H7 (cell line): ENCODE measurements around the gene OR52B6. TPM values are rescaled to one million over a fixed set of nuclear protein-coding genes. Genes with fewer than 3 reads are reported as not detected.
"Not testable (repeated sequence)": the region's sequence is repeated elsewhere in the genome, so short reads cannot be mapped to it uniquely, and the experiment has no call there.

Experiments
- DNase-seq: peaks from one replicate; pipeline ENCODE4 v3.0.0; 2012
- H3K27me3 ChIP-seq: 2 replicates; pipeline ENCODE4 v1.6.0; 2011; ENCODE audit warnings: mild to moderate bottlenecking, low read length; ENCODE audit not compliant: control insufficient read depth, insufficient read depth
- H3K36me3 ChIP-seq: replicated peaks from 2 replicates; pipeline ENCODE4 v1.5.1; 2011; ENCODE audit warnings: low read length; ENCODE audit not compliant: control insufficient read depth, insufficient read depth
- H3K4me3 ChIP-seq: 2 replicates; pipeline ENCODE4 v1.5.1; 2011; ENCODE audit warnings: low read depth, mild to moderate bottlenecking, control low read depth, low read length, moderate library complexity; ENCODE audit not compliant: insufficient read depth
- total RNA-seq: library from RNA; depleted of rRNA; stranded (reverse); fragments of >200 nt; shearing (Covaris generic); gene quantifications from 2 replicates; pipeline ENCODE4 v1.2.3, GENCODE V29; 2014

Gene OR52B6
- total RNA-seq, 1 experiment from 2014 or later, result not detected

DNA sequence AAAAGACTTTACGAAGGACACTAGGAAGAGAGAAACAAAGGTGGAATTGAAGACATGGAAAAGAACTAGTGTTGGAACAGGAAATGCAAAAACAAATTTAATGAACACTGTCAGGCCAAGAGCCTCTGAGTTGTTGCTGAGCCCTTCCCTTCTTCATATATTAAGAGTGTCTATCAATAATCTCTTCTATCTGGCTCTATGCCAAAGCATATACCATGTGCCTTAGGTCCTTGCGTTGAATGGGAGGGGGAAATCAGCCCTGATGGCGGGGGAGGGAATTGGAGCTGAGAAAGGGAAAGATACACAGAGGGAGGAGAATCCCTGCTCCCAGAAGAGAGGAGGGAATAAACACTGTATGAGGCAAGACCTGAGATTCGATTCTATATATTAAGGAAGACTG lies 5.5 kb upstream of the OR52B6 start:
- Histone ChIP-seq H3K36me3 (no peaks in the 10 kb centered on the region), H3K4me3 (no peak overlapping the region), H3K27me3 (no peaks in the 10 kb centered on the region)
- peak; percentile 25 for DNase-seq

DNA sequence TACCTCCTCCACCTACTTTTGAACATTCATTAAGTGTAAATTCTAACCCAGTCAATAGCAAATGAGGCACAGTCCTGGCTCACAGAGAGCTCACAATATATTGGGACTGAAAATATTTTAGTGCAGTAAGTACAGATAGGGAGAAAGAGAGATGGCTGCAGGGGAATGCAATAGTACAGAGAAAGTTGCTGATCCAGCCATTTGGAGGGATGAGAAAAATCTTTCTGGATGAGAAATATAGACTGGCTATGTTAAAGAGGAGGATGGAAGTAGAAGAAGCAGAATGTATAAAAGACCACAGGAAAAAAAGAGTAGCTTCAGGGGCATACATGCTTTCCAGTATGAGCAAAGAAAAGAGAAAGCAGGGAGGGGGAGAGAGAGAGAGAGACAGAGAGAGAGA lies 3.6 kb upstream of the OR52B6 start:
- Histone ChIP-seq H3K36me3 (no peaks in the 10 kb centered on the region), H3K27me3 (no peaks in the 10 kb centered on the region), H3K4me3 (no peak overlapping the region)
- DNase-seq, result no peak

- Histone ChIP-seq H3K27me3 (no peaks in the 10 kb centered on the region), H3K36me3 (no peaks in the 10 kb centered on the region), H3K4me3 (no peak overlapping the region)
- DNase-seq, result no peak
Observed at GRCh38 chr11:5581014-5581413, 337 bp downstream of the OR52B6 start.

GRCh38 chr11:5584458-5584857 lies 3.8 kb downstream of the OR52B6 start:
- not testable (repeated sequence) for H3K27me3 ChIP-seq, H3K4me3 ChIP-seq, DNase-seq, H3K36me3 ChIP-seq

- not testable (repeated sequence) for H3K36me3 ChIP-seq, DNase-seq, H3K27me3 ChIP-seq, H3K4me3 ChIP-seq
Observed at GRCh38 chr11:5589906-5590305, 9.2 kb downstream of the OR52B6 start.

GRCh38 chr11:5591613-5592012 lies 10.9 kb downstream of the OR52B6 start:
- no peak for DNase-seq
- H3K36me3 ChIP-seq, result no peaks in the 10 kb centered on the region
- H3K4me3 ChIP-seq, result no peak overlapping the region
- H3K27me3 ChIP-seq, result no peaks in the 10 kb centered on the region

- DNase-seq, result no peak
- H3K27me3 ChIP-seq, result no peaks in the 10 kb centered on the region
- no peaks in the 10 kb centered on the region for H3K36me3 ChIP-seq
- no peak overlapping the region for H3K4me3 ChIP-seq
Observed at GRCh38 chr11:5592615-5593014, 11.9 kb downstream of the OR52B6 start.

GRCh38 chr11:5593146-5593545 lies 12.5 kb downstream of the OR52B6 start:
- H3K36me3 ChIP-seq, result no peaks in the 10 kb centered on the region
- no peaks in the 10 kb centered on the region for H3K27me3 ChIP-seq
- no peak overlapping the region for H3K4me3 ChIP-seq
- no peak for DNase-seq

DNA sequence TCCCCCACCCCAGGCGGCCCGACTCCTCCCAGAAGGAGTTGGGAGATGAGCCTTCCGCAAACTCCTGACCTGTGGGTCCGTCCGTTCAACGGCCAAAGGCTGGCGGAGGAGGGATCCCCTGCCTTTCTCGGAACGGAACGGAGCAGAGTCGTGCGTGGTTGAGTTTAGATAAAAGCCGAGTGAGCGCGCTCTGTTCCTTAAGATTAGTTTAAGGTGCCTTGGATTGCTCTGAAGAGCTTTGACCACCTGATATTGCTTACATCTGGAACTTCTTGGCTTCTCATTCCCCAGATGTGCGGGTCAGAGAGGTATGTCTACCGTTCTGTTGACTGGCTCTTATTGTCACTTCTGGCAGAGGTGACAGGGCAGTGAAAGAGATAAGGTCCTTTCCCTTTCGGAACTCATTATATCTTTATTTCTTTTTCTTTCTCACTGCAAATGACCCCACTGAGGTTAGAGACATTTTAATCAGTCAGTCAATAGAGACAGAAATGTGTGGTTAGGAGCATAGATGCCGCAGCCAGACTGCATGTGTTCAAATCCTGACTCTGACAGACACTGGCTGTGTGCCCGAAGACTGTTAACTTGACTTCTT lies 16.0 kb downstream of the OR52B6 start, which contains the start of gene TRIM6:
TSS of gene TRIM6 (plus strand) at position 31 of the 595 bp plus-strand sequence. CDS start at position 292, 261 bp downstream.
- Histone ChIP-seq H3K36me3 (no peaks in the 10 kb centered on the region), H3K4me3 (peak within 1 kb of the TSS; percentile 54), H3K27me3 (no peaks in the 10 kb centered on the region)
- DNase-seq, result peak; percentile 70

GRCh38 chr11:5597953-5598352 lies 17.3 kb downstream of the OR52B6 start:
- Histone ChIP-seq H3K4me3 (no peak overlapping the region), H3K36me3 (no peaks in the 10 kb centered on the region), H3K27me3 (no peaks in the 10 kb centered on the region)
- DNase-seq, result no peak

- Histone ChIP-seq H3K4me3 (no peak overlapping the region), H3K36me3 (peaks cover 11% of the 10 kb centered on the region), H3K27me3 (no peaks in the 10 kb centered on the region)
- DNase-seq, result peak; percentile 70
Observed at GRCh38 chr11:5600374-5600851, 19.7 kb downstream of the OR52B6 start.

- not testable (repeated sequence) for H3K27me3 ChIP-seq, DNase-seq
Observed at GRCh38 chr11:5602791-5603190, 22.1 kb downstream of the OR52B6 start.

DNA sequence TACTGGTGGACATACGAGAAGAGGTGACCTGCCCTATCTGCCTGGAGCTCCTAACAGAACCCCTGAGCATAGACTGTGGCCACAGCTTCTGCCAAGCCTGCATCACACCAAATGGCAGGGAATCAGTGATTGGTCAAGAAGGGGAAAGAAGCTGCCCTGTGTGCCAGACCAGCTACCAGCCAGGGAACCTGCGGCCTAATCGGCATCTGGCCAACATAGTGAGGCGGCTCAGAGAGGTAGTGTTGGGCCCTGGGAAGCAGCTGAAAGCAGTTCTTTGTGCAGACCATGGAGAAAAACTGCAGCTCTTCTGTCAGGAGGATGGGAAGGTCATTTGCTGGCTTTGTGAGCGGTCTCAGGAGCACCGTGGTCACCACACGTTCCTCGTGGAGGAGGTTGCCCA lies 22.6 kb downstream of the OR52B6 start:
- no peak overlapping the region for H3K4me3 ChIP-seq
- H3K36me3 ChIP-seq, result peaks cover 25% of the 10 kb centered on the region
- DNase-seq, result no peak
- no peaks in the 10 kb centered on the region for H3K27me3 ChIP-seq

More at GRCh38 chr11:5602791-5603190, 22.1 kb downstream of the OR52B6 start:
- H3K4me3 ChIP-seq, result not testable (repeated sequence)
- peaks cover 22% of the 10 kb centered on the region for H3K36me3 ChIP-seq

DNA sequence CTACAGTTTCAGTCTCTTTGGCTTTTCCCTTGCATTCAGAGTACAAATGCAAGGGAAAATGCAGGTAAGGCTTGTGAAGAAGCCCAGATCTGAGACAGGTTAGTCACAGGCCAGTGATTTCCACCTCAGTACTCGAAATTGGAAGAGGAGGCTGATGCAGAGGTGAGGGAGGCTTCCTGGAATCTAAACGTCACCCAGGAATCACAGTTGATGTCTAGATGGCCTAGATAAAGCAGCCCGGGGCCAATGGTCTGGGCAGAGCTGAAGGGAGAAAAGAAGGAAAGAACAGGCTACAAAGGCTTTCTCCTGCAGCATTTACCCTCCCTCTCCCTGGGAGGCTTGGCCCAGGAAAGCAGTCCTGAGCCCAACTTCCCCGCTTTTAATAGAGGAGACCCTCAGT lies 24.2 kb downstream of the OR52B6 start:
- peaks cover 29% of the 10 kb centered on the region for H3K36me3 ChIP-seq
- DNase-seq, result no peak
- no peaks in the 10 kb centered on the region for H3K27me3 ChIP-seq
- no peak overlapping the region for H3K4me3 ChIP-seq

DNA sequence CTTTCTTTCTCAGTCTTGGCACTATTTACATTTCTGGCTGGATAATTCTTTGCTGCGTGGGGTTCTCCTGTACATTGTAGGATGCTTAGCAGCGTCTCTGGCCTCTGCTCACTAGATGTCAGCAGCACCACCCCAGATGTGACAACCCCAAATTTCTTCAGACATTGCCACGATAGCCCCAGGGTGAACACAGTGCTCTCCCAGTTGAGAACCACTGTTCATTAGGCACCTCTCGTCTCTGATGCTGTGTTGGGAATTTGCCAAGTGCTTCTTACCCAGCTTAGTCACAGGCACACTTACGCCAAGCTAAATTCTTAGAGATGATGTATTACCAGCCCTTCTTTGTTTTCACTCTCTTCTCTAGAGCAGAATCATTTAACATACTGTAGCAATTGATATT lies 25.2 kb downstream of the OR52B6 start:
- Histone ChIP-seq H3K4me3 (no peak overlapping the region), H3K27me3 (no peaks in the 10 kb centered on the region), H3K36me3 (peaks cover 36% of the 10 kb centered on the region)
- DNase-seq, result no peak

DNA sequence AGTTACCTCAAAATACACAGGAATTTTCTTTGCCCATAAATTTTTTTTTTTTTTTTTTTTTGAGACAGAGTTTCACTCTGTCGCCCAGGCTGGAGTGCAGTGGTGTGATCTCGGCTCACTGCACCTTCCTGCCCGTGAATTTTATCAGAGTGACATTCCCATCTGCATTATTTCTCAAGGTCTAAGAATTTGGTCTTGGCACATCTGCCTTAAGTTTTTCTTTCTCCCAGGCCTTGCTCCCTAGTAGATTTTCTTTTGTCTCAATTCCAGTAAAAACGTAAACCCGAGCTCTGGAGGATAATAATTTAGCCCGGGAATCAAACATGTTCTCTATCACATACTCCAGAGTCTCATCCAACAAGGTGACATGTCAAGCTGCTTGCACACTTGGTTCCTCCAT lies 28.1 kb downstream of the OR52B6 start:
- H3K4me3 ChIP-seq, result no peak overlapping the region
- H3K36me3 ChIP-seq, result peaks cover 40% of the 10 kb centered on the region
- no peak for DNase-seq
- H3K27me3 ChIP-seq, result no peaks in the 10 kb centered on the region
